GM12878 (cell line): ENCODE measurements around the gene CNTRL. TPM values are rescaled to one million over a fixed set of nuclear protein-coding genes. Genes with fewer than 3 reads are reported as not detected.
A peak's percentile ranks its signal among the peaks of the same experiment; 100 is the strongest.

Source experiments
- EGR1 ChIP-seq, 2 experiments: IDR thresholded peaks; 1 replicate in 1 of 2; 2 replicates in 1 of 2; pipeline ENCODE4 v1.6.1; 2011 to 2012; ENCODE audit warnings: low read depth in 2 of 2, low read length in 2 of 2, borderline replicate concordance in 1 of 2, mild to moderate bottlenecking in 1 of 2, moderate library complexity in 1 of 2
- GATAD2B ChIP-seq: fragments of 450-650 bp; conservative IDR thresholded peaks from 2 replicates; pipeline ENCODE4 v1.6.1; 2017; ENCODE audit warnings: low read depth, mild to moderate bottlenecking, moderate library complexity
- IKZF2 ChIP-seq, 2 experiments: fragments of 450-650 bp; IDR thresholded peaks; 2 replicates each; pipeline ENCODE4 v1.6.1; 2017; ENCODE audit warnings: mild to moderate bottlenecking in 2 of 2, moderate library complexity in 2 of 2
- KDM1A ChIP-seq: fragments of 200-600 bp; sonication (generic); IDR thresholded peaks from 2 replicates; pipeline ENCODE4 v1.6.1; 2016; ENCODE audit warnings: borderline replicate concordance
- MEF2A ChIP-seq: IDR thresholded peaks from 2 replicates; pipeline ENCODE4 v1.6.1; 2011; ENCODE audit warnings: low read depth, mild to moderate bottlenecking, low read length, moderate library complexity; ENCODE audit not compliant: insufficient read depth
- MYB ChIP-seq: fragments of 150-350 bp; IDR thresholded peaks from 2 replicates; pipeline ENCODE4 v1.6.1; 2014; ENCODE audit warnings: mild to moderate bottlenecking, low read depth, low read length, borderline replicate concordance
- PML ChIP-seq: IDR thresholded peaks from 2 replicates; pipeline ENCODE4 v1.6.1; 2012; ENCODE audit warnings: low read length, inconsistent platforms
- SMAD1 ChIP-seq: fragments of 450-650 bp; IDR thresholded peaks from 2 replicates; pipeline ENCODE4 v1.6.1; 2018; ENCODE audit warnings: mild to moderate bottlenecking, low read depth; ENCODE audit not compliant: partially characterized antibody
- SP1 ChIP-seq: IDR thresholded peaks from one replicate; pipeline ENCODE4 v1.6.1; 2011; ENCODE audit warnings: low read depth, low read length
- SREBF1 ChIP-seq: IDR thresholded peaks from 2 replicates; pipeline ENCODE4 v1.6.1; 2012; ENCODE audit warnings: mild to moderate bottlenecking, low read length
- SUPT20H ChIP-seq: IDR thresholded peaks from 2 replicates; pipeline ENCODE4 v1.6.1; 2011; ENCODE audit warnings: low read depth, mild to moderate bottlenecking, low read length, moderate library complexity, borderline replicate concordance; ENCODE audit not compliant: control insufficient read depth
- polyA plus RNA-seq, 11 experiments: library from polyadenylated mRNA; depleted of rRNA in 4 of 11; unstranded in 6 of 11; stranded (reverse) in 5 of 11; fragments of >200 nt; fragmentation: Nextera tagmentation in 4 of 11; fragmentation: Illumina TruSeq in 1 of 11; extraction: Ambion mirVana in 4 of 11; extraction: Trizol in 1 of 11; gene quantifications; 1 replicate in 1 of 11; 2 replicates in 10 of 11; pipeline versions ENCODE4 v1.2.1 to v1.2.3, GENCODE V29; 2011 to 2016; ENCODE audit warnings: inconsistent platforms in 2 of 11, missing spikeins in 2 of 11, low read depth in 1 of 11
- total RNA-seq, 4 experiments: library from RNA; depleted of rRNA in 3 of 4; stranded (reverse); fragments of >200 nt in 3 of 4; fragmentation: Illumina TruSeq in 1 of 4; extraction: Trizol in 1 of 4; gene quantifications; 2 replicates each; pipeline versions ENCODE4 v1.2.1 to v1.2.3, GENCODE V29; 2013 to 2021
- TF ChIP-seq, protein P1 (sequence below): fragments of 450-650 bp; IDR thresholded peaks from 2 replicates; pipeline ENCODE4 v1.6.1; 2017; ENCODE audit warnings: mild to moderate bottlenecking, moderate library complexity
- TF ChIP-seq, protein P2 (sequence below): IDR thresholded peaks from 2 replicates; pipeline ENCODE4 v1.6.1; 2012; ENCODE audit warnings: mild to moderate bottlenecking, low read depth, low read length
- TF ChIP-seq, protein P3 (sequence below): IDR thresholded peaks from 2 replicates; pipeline ENCODE4 v1.6.1; 2012; ENCODE audit warnings: improper control_type of control experiment, low read depth, low read length; ENCODE audit not compliant: insufficient replicate concordance

Gene CNTRL
- total and polyA plus RNA-seq, 10 of the 15 experiments (the other 5 are each of a cell fraction or from before 2014, with no cell fraction given), result 20.0 to 65.4 (median 38.8) TPM

DNA sequence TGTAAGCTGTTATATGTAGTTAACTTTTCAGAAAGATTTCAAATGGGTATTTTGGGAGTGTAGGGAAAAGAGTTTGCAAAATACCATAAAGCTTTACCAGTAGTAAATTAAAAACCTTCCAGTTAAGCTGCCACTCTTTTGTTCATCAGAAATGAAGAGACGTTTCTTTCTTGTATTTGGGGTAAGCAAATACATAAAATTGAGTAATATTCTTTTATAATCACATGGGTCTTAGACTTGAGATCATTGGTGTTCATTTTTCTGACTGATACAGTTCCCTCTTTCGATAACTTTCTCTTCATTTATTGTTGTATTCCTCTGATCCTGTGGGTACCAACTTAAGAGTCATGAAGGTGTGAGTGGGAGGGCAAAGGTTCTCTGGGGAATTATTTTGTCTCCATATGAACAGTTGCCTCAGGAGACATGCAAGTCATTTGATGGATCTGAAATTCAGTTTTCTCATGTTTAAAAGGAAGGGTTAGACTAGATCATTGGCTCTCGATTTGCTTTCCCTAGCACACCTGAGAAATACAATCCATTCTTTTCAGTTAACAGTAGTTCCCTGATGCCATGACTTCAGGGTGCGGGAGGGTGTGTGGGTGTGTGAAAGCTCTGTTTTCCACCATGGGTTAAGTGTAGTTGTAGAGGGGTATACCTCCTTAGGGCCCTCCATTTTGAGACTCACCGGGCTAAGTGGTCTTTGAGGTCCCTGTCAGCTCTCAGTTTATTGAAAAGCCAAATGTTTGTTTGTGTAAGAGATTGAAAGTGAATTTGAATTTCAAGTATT is 47.7 kb downstream of the CNTRL start (continued):
- TF ChIP-seq, protein P1, sequence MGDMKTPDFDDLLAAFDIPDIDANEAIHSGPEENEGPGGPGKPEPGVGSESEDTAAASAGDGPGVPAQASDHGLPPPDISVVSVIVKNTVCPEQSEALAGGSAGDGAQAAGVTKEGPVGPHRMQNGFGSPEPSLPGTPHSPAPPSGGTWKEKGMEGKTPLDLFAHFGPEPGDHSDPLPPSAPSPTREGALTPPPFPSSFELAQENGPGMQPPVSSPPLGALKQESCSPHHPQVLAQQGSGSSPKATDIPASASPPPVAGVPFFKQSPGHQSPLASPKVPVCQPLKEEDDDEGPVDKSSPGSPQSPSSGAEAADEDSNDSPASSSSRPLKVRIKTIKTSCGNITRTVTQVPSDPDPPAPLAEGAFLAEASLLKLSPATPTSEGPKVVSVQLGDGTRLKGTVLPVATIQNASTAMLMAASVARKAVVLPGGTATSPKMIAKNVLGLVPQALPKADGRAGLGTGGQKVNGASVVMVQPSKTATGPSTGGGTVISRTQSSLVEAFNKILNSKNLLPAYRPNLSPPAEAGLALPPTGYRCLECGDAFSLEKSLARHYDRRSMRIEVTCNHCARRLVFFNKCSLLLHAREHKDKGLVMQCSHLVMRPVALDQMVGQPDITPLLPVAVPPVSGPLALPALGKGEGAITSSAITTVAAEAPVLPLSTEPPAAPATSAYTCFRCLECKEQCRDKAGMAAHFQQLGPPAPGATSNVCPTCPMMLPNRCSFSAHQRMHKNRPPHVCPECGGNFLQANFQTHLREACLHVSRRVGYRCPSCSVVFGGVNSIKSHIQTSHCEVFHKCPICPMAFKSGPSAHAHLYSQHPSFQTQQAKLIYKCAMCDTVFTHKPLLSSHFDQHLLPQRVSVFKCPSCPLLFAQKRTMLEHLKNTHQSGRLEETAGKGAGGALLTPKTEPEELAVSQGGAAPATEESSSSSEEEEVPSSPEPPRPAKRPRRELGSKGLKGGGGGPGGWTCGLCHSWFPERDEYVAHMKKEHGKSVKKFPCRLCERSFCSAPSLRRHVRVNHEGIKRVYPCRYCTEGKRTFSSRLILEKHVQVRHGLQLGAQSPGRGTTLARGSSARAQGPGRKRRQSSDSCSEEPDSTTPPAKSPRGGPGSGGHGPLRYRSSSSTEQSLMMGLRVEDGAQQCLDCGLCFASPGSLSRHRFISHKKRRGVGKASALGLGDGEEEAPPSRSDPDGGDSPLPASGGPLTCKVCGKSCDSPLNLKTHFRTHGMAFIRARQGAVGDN, result no peak
- TF ChIP-seq GATAD2B (0 out of 2 replicates have a peak, but pooled peaks have one; percentile 24), KDM1A (no peak), SREBF1 (no peak), MYB (no peak), PML (no peak), EGR1 (IDR thresholded peaks at IDR 0.05; ENCODE audit: borderline replicate concordance in 1 of 2, low read depth in 2 of 2, low read length in 2 of 2) (no peak), SP1 (no peak), MEF2A (no peak), SMAD1 (no peak), SUPT20H (no peak), IKZF2 (IDR thresholded peaks at IDR 0.05) (peak in 1 of 2 experiments; percentile 43; a peak in 1 of 4 replicates)
- TF ChIP-seq, protein P2, sequence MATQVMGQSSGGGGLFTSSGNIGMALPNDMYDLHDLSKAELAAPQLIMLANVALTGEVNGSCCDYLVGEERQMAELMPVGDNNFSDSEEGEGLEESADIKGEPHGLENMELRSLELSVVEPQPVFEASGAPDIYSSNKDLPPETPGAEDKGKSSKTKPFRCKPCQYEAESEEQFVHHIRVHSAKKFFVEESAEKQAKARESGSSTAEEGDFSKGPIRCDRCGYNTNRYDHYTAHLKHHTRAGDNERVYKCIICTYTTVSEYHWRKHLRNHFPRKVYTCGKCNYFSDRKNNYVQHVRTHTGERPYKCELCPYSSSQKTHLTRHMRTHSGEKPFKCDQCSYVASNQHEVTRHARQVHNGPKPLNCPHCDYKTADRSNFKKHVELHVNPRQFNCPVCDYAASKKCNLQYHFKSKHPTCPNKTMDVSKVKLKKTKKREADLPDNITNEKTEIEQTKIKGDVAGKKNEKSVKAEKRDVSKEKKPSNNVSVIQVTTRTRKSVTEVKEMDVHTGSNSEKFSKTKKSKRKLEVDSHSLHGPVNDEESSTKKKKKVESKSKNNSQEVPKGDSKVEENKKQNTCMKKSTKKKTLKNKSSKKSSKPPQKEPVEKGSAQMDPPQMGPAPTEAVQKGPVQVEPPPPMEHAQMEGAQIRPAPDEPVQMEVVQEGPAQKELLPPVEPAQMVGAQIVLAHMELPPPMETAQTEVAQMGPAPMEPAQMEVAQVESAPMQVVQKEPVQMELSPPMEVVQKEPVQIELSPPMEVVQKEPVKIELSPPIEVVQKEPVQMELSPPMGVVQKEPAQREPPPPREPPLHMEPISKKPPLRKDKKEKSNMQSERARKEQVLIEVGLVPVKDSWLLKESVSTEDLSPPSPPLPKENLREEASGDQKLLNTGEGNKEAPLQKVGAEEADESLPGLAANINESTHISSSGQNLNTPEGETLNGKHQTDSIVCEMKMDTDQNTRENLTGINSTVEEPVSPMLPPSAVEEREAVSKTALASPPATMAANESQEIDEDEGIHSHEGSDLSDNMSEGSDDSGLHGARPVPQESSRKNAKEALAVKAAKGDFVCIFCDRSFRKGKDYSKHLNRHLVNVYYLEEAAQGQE, result no peak
- TF ChIP-seq, protein P3, sequence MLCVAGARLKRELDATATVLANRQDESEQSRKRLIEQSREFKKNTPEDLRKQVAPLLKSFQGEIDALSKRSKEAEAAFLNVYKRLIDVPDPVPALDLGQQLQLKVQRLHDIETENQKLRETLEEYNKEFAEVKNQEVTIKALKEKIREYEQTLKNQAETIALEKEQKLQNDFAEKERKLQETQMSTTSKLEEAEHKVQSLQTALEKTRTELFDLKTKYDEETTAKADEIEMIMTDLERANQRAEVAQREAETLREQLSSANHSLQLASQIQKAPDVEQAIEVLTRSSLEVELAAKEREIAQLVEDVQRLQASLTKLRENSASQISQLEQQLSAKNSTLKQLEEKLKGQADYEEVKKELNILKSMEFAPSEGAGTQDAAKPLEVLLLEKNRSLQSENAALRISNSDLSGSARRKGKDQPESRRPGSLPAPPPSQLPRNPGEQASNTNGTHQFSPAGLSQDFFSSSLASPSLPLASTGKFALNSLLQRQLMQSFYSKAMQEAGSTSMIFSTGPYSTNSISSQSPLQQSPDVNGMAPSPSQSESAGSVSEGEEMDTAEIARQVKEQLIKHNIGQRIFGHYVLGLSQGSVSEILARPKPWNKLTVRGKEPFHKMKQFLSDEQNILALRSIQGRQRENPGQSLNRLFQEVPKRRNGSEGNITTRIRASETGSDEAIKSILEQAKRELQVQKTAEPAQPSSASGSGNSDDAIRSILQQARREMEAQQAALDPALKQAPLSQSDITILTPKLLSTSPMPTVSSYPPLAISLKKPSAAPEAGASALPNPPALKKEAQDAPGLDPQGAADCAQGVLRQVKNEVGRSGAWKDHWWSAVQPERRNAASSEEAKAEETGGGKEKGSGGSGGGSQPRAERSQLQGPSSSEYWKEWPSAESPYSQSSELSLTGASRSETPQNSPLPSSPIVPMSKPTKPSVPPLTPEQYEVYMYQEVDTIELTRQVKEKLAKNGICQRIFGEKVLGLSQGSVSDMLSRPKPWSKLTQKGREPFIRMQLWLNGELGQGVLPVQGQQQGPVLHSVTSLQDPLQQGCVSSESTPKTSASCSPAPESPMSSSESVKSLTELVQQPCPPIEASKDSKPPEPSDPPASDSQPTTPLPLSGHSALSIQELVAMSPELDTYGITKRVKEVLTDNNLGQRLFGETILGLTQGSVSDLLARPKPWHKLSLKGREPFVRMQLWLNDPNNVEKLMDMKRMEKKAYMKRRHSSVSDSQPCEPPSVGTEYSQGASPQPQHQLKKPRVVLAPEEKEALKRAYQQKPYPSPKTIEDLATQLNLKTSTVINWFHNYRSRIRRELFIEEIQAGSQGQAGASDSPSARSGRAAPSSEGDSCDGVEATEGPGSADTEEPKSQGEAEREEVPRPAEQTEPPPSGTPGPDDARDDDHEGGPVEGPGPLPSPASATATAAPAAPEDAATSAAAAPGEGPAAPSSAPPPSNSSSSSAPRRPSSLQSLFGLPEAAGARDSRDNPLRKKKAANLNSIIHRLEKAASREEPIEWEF, result no peak
